Activated CD8-positive, alpha-beta memory T cell treated with anti-CD3 and anti-CD28 coated beads, Interleukin-2, amount 50 U/mL, for 1 hour (primary cell): ENCODE results near the gene PLK5.

Experiments
- DNase-seq: peaks from one replicate; pipeline ENCODE4 v3.0.0-alpha.2; 2020; ENCODE audit errors: extremely low read depth

PLK5 gene

DNA sequence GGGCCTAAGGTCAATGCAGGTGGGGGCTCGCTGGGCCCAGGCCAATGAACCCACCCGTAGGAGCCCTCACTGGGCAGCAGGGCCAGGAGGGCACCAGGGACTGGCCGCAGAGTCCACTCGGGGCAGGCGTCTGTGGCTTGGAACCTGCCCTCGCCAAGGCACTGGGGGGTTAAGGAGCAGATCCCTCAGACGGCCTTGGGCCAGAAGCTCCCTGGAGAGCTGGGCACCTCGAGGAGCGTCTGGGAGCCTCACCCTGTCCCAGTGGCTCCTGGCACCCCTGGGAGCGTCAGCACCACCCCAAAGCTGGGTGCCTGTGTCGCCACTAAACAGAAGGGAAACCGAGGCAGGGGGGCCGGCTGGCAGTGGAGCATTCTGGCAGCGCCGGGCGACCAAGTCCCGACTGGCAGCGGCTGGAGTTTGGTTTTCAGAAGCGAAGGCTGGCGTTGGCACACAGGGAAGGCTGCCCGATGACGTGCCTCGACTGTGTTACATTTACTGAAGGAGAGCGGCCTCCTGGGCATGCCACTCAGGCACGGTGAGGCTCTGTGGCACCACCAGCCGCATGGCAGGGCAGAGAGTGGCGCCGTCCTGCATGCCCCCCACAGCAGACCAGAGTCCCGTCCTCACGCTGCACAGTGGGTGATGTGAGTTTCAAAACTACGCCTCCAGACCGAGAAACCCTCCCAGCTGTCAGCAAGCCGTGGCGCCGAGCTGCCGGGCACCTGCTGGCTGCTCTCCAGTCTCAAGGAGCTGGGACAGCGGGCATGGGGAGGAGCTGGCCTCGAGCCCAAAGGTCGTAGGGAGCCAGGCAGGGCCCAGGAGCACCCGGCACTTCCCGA lies 53.4 kb downstream of the PLK5 start:
- DNase-seq, result no peak

DNA sequence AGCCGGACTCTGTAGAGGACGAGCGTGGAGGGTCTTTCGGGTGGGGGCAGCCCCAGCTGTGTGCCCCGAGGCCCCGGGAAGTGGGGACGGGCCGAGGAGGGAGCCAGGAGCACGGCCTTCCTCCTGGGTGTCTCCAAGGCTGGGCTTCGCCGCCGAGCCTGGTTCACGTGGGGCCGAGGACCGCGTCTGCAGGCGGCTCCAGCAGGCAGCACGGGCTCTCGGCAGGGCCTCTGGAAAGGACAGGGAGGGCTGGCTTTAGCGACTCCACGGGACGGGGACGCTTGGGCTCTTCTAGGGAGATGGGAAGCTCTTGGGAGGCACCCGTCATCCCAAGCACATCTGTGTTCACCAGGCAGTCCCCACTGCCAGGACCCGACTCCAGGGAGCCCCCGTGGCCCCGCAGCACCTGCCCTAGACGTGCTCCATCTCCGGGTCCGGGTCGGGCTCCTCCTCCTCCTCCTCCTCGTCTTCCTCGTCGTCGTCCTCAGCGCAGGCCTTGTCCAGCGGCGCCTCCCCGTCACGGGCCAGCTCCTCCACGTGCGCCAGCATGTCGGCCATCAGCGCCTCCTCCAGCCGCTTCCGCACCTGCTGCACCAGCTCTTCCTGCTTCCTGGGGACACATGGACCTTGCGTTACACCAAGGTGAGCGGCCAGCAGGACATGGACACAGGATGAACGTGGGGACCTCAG lies 54.2 kb downstream of the PLK5 start:
- DNase-seq, result no peak

DNA sequence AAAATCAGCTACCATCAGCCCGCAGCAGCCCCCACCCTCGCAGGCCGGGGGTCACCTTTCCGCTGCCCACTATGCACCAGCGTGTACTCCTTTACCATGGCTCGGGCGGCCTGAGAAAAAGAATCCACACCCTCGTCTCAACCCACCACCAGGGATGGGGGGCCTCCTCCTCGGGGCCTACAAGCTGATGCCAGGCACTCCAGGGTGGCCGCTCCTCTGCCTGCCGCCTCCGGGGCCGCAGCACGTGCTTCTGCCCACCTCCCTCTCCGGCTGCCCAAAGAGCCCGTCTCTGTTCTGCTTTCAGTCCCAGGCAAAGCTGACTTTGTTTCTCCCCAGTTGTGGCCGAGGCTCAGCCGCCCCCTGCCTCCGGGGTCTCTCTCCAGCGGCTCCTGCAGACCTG lies 55.3 kb downstream of the PLK5 start:
- no peak for DNase-seq

DNA sequence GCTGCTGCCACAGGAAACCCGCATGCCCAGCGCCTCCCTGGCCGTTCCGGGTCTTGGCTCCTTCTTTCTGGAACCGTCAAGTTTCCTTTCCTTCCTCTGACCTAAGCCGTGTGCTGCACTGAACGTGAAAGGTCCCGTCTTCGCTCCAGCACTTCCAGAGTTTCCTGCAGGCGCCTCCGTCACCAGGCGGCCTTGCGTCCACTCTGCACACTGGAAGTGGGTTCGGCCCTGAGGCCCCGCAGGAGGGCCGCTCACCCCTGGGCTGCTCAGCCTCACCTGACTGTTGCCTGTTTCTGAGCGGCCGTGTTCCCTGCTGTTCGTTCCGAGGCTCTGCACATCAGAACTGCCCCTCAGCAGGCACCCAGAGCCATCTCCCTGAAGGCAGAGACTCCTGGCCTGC lies 56.5 kb downstream of the PLK5 start:
- no peak for DNase-seq

DNA sequence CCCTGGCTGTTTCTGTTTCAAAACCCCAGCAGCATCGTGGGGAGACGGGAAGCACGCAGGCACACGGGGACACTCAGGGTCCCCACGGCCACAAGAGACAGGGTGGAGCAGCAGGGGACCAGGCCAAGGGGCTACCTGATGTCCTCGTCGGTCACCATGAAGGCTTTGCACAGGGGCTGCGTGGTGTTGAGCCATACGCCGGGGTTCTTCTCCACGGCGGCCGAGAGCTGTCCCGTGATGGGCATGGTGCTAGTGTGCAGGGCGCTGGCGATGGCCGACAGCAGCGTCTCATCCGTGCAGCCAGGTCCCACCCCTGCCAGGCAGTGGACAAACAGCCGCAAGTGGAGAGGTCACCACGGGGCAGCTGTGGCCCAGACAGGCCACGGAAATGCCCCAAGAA lies 57.1 kb downstream of the PLK5 start:
- no peak for DNase-seq

DNA sequence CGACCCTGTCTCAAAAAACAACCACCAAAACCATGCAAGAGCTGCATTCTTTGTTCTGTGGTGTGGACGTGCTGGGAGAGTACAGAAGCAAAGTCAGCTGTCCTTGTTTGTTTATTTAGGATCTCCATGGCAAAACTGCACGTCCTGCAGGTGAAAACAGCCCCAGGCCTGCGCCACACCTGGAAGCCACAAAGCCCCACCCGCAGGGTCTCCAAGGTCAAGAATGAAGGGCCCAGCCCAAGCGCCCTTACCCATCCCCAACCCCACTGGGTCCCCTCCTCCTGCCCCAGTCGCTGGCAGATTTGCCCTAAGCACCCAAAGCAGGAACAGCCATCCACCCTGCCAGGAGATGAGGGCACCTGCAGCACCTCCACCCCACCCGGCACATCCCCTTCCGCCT lies 58.3 kb downstream of the PLK5 start:
- no peak for DNase-seq

DNA sequence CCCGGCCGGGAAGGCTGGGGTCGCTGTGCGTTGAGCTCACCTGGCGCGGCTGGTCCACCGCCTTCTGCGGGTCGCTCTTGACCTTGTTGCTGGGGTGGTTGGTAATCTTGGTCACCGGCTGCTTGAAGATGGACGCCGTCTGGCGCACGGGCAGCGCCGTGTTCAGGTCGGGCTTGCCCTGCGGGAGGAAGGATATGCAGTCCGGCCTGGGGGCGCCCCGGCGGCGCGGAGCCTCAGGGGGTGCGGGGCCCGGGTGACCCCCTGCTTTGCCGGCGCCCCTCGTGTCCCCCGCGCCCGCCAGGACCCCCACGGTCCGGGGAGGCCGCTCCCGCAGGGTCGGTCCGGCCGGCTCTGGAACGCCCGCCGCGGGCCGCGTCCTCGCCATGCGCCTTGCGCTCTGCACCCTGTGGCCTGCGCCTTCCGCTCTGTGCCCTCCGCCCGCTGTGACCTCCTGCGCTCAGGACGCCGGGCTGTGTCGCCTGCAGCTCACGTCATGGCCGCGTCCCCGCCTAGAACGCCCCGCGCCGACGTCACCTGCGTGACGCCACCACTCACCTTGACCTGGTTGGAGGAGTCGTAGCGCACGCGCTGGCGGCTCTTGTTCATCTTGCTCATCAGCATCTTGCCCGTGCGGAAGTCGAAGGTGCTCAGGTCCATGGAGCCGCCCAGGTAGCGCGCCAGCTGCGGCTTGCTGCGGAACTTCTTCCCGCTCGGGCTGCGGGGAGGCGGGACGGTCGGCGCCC lies 60.8 kb downstream of the PLK5 start:
- DNase-seq, result no peak

DNA sequence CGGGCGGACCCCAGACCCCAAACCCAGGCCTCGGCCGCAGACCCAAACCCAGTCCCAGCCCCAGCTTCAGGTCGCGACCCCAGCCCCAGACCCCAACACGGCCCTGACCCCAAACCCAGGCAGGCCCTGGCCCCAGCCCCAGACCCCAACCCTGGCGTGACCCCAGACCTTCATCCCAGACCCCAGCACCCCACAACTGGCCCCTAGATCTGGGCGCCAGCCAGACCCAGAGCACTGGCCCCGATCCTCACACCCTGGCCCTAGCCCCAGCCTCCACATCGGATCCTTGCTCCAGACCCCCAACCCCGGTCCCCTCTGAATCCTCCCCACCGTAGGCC lies 61.3 kb downstream of the PLK5 start:
- no peak for DNase-seq
